HepG2 (cell line): ENCODE results near the gene AVPR2.

Source experiments
- CBX5 ChIP-seq: sonication (generic); formaldehyde crosslinking; IDR thresholded peaks from 2 replicates; pipeline ENCODE4 v1.4.0; 2020; ENCODE audit warnings: missing genetic modification reagents, borderline replicate concordance
- DNMT1 ChIP-seq: sonication (generic); formaldehyde crosslinking; IDR thresholded peaks from 2 replicates; pipeline ENCODE4 v1.5.1; 2020; ENCODE audit warnings: mild to moderate bottlenecking, missing genetic modification reagents
- ELF4 ChIP-seq: sonication (generic); formaldehyde crosslinking; IDR thresholded peaks from 2 replicates; pipeline ENCODE4 v1.5.0; 2020; ENCODE audit warnings: missing genetic modification reagents, mild to moderate bottlenecking, moderate library complexity, borderline replicate concordance
- HNF4G ChIP-seq, 2 experiments: sonication (generic) in 1 of 2; formaldehyde crosslinking in 1 of 2; IDR thresholded peaks; 2 replicates each; pipeline versions ENCODE4 v1.4.0 to v1.6.1; 2011 to 2020; ENCODE audit warnings: borderline replicate concordance in 2 of 2, low read depth in 2 of 2, mild to moderate bottlenecking in 2 of 2, low read length in 1 of 2, missing genetic modification reagents in 1 of 2, moderate library complexity in 1 of 2
- HNRNPUL1 ChIP-seq: fragments of 200-400 bp; formaldehyde crosslinking; IDR thresholded peaks from 2 replicates; pipeline ENCODE4 v1.6.1; 2017; ENCODE audit warnings: low read depth, mild to moderate bottlenecking, low read length, moderate library complexity
- MAZ ChIP-seq, 2 experiments: sonication (generic) in 1 of 2; formaldehyde crosslinking in 1 of 2; IDR thresholded peaks; 2 replicates each; pipeline versions ENCODE4 v1.5.0 to v1.6.1; 2012 to 2020; ENCODE audit warnings: low read depth in 2 of 2, mild to moderate bottlenecking in 2 of 2, borderline replicate concordance in 1 of 2, improper control_type of control experiment in 1 of 2, low read length in 1 of 2, missing genetic modification reagents in 1 of 2, moderate library complexity in 1 of 2
- SP1 ChIP-seq, 2 experiments: fragments of 450-650 bp in 1 of 2; sonication (generic) in 1 of 2; formaldehyde crosslinking in 1 of 2; IDR thresholded peaks; 2 replicates each; pipeline versions ENCODE4 v1.4.0 to v1.6.1; 2016 to 2020; ENCODE audit warnings: missing genetic modification reagents in 1 of 2
- TAF1 ChIP-seq: sonication (generic); formaldehyde crosslinking; IDR thresholded peaks from 2 replicates; pipeline ENCODE4 v1.4.0; 2020; ENCODE audit warnings: missing genetic modification reagents
- TARDBP ChIP-seq: sonication (generic); formaldehyde crosslinking; IDR thresholded peaks from 2 replicates; pipeline ENCODE4 v1.8.0; 2022; ENCODE audit warnings: mild to moderate bottlenecking, missing genetic modification reagents
- ZNF253 ChIP-seq: sonication (generic); formaldehyde crosslinking; IDR thresholded peaks from 2 replicates; pipeline ENCODE4 v1.8.0; 2022; ENCODE audit warnings: mild to moderate bottlenecking, missing genetic modification reagents, borderline replicate concordance
- ZNF678 ChIP-seq: sonication (generic); formaldehyde crosslinking; IDR thresholded peaks from 2 replicates; pipeline ENCODE4 v1.4.0; 2020; ENCODE audit warnings: mild to moderate bottlenecking, missing genetic modification reagents
- TF ChIP-seq, protein P1 (sequence below): sonication (generic); formaldehyde crosslinking; IDR thresholded peaks from 2 replicates; pipeline ENCODE4 v1.5.0; 2020; ENCODE audit warnings: mild to moderate bottlenecking, missing genetic modification reagents, moderate library complexity

- TF ChIP-seq TARDBP (CRISPR knock-in tag): no peak
- TF ChIP-seq ELF4: no peak
- TF ChIP-seq, protein P1, sequence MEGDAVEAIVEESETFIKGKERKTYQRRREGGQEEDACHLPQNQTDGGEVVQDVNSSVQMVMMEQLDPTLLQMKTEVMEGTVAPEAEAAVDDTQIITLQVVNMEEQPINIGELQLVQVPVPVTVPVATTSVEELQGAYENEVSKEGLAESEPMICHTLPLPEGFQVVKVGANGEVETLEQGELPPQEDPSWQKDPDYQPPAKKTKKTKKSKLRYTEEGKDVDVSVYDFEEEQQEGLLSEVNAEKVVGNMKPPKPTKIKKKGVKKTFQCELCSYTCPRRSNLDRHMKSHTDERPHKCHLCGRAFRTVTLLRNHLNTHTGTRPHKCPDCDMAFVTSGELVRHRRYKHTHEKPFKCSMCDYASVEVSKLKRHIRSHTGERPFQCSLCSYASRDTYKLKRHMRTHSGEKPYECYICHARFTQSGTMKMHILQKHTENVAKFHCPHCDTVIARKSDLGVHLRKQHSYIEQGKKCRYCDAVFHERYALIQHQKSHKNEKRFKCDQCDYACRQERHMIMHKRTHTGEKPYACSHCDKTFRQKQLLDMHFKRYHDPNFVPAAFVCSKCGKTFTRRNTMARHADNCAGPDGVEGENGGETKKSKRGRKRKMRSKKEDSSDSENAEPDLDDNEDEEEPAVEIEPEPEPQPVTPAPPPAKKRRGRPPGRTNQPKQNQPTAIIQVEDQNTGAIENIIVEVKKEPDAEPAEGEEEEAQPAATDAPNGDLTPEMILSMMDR (CRISPR knock-in tag): no peak
- no peak for TF ChIP-seq SP1 (IDR thresholded peaks at IDR 0.05)
- no peak for TF ChIP-seq SP1 (CRISPR knock-in tag; IDR thresholded peaks at IDR 0.05)
- no peak for TF ChIP-seq ZNF253
- no peak for TF ChIP-seq HNF4G (IDR thresholded peaks at IDR 0.05; ENCODE audit: borderline replicate concordance, low read depth, low read length)
- no peak for TF ChIP-seq HNF4G (CRISPR knock-in tag; IDR thresholded peaks at IDR 0.05; ENCODE audit: borderline replicate concordance, low read depth)
- TF ChIP-seq HNRNPUL1: no peak
- no peak for TF ChIP-seq ZNF678
- no peak for TF ChIP-seq TAF1 (CRISPR knock-in tag)
- no peak for TF ChIP-seq DNMT1
- TF ChIP-seq MAZ (IDR thresholded peaks at IDR 0.05; ENCODE audit: borderline replicate concordance, low read depth, low read length): no peak
- TF ChIP-seq MAZ (CRISPR knock-in tag; IDR thresholded peaks at IDR 0.05; ENCODE audit: low read depth): no peak
- no peak for TF ChIP-seq CBX5 (CRISPR knock-in tag)
Measured at GRCh38 chrX:153861151-153861550, 43.3 kb upstream of the AVPR2 start.
